Lower lobe of right lung (tissue), 2 donors: ENCODE data around the gene SMCO1. TPM values are rescaled to one million over a fixed set of nuclear protein-coding genes. Genes with fewer than 3 reads are reported as not detected.

Source experiments
- ATAC-seq, 2 donors: fragments of 200-7000 bp; cut with Tn5 transposase; one replicate each; pipeline ENCODE4 v1.9.1; 2020 to 2022; ENCODE audit warnings: mild to moderate bottlenecking in 2 of 2, moderate library complexity in 2 of 2
- DNase-seq: peaks from one replicate; pipeline ENCODE4 v3.0.0-alpha.2; 2020
- H3K27ac ChIP-seq: fragments of 200-600 bp; one replicate; pipeline ENCODE4 v1.8.0; 2022
- H3K27me3 ChIP-seq: fragments of 200-600 bp; one replicate; pipeline ENCODE4 v1.8.0; 2022; ENCODE audit warnings: low read depth
- H3K36me3 ChIP-seq: fragments of 200-600 bp; one replicate; pipeline ENCODE4 v1.8.0; 2022; ENCODE audit warnings: mild to moderate bottlenecking
- H3K4me1 ChIP-seq: fragments of 200-600 bp; one replicate; pipeline ENCODE4 v1.8.0; 2022
- H3K4me3 ChIP-seq: fragments of 200-600 bp; one replicate; pipeline ENCODE4 v1.8.0; 2022; ENCODE audit warnings: mild to moderate bottlenecking
- H3K9me3 ChIP-seq: fragments of 200-600 bp; one replicate; pipeline ENCODE4 v1.8.0; 2022
- CTCF ChIP-seq: fragments of 200-600 bp; IDR thresholded peaks from one replicate; pipeline ENCODE4 v1.8.0; 2022; ENCODE audit warnings: antibody characterized with exemption, mild to moderate bottlenecking
- intact Hi-C: fragments of 100-400 bp; cut with DNase I; formaldehyde crosslinking; loops from one replicate; pipeline ENCODE4 v1.11.0; 2022
- total RNA-seq: library from RNA; stranded (reverse); fragmentation: NEBNext Ultra II Directional; extraction: Animal tissue kit (Norgen Biotek cat#: 25700); gene quantifications from one replicate; pipeline ENCODE4 v1.2.1, GENCODE V29; 2021
- donor health status: DM: no; HTN: yes; CAD: no; lungs with severe emphysema.

Gene SMCO1
- total RNA-seq, 1 donor from 2014 or later = not detected

- no peak for DNase-seq
- TF ChIP-seq CTCF = no peak
- no peaks in the 10 kb centered on the region for H3K27me3 ChIP-seq
- intact Hi-C loops = no loop called here
- no peak for ATAC-seq
- peaks cover 35% of the 10 kb centered on the region for H3K9me3 ChIP-seq
- H3K4me1 ChIP-seq = no peaks in the 10 kb centered on the region
- H3K27ac ChIP-seq = no peak overlapping the region
- no peaks in the 10 kb centered on the region for H3K36me3 ChIP-seq
- no peak overlapping the region for H3K4me3 ChIP-seq
These were observed 4.6 kb upstream of the SMCO1 start for GRCh38 chr3:196519718-196520082.

- no peaks in the 10 kb centered on the region for H3K27me3 ChIP-seq
- no peaks in the 10 kb centered on the region for H3K4me1 ChIP-seq
- no peak overlapping the region for H3K4me3 ChIP-seq
- no peaks in the 10 kb centered on the region for H3K36me3 ChIP-seq
- peak; percentile 62 for TF ChIP-seq CTCF
- DNase-seq (peak; percentile 75), ATAC-seq (peak; percentile 74 to 85)
- H3K27ac ChIP-seq = no peak overlapping the region
- intact Hi-C loops = no loop called here
- H3K9me3 ChIP-seq = peaks cover 35% of the 10 kb centered on the region
These were observed 4.0 kb upstream of the SMCO1 start for GRCh38 chr3:196518966-196519717.

- H3K36me3 ChIP-seq = no peaks in the 10 kb centered on the region
- no peak for TF ChIP-seq CTCF
- H3K27me3 ChIP-seq = no peaks in the 10 kb centered on the region
- intact Hi-C loops = no loop called here
- ATAC-seq (no peak), DNase-seq (no peak)
- no peak overlapping the region for H3K4me3 ChIP-seq
- H3K9me3 ChIP-seq = peaks cover 35% of the 10 kb centered on the region
- no peak overlapping the region for H3K27ac ChIP-seq
- no peaks in the 10 kb centered on the region for H3K4me1 ChIP-seq
These were observed 2.8 kb upstream of the SMCO1 start for GRCh38 chr3:196517919-196518318.

GRCh38 chr3:196517162-196517800 is 2.1 kb upstream of the SMCO1 start:
- no peak for ATAC-seq

GRCh38 chr3:196514350-196514716 is 813 bp downstream of the SMCO1 start:
- ATAC-seq (no peak), DNase-seq (no peak)
- Histone ChIP-seq H3K27ac (no peak overlapping the region), H3K36me3 (no peaks in the 10 kb centered on the region), H3K27me3 (no peaks in the 10 kb centered on the region), H3K4me1 (no peaks in the 10 kb centered on the region), H3K9me3 (peaks cover 17% of the 10 kb centered on the region), H3K4me3 (no peak overlapping the region)
- intact Hi-C loops = no loop called here
- TF ChIP-seq CTCF = no peak

More at GRCh38 chr3:196517162-196517800, 2.1 kb upstream of the SMCO1 start:
- no peak for TF ChIP-seq CTCF
- H3K27me3 ChIP-seq = no peaks in the 10 kb centered on the region
- intact Hi-C loops = no loop called here
- no peaks in the 10 kb centered on the region for H3K4me1 ChIP-seq
- no peak overlapping the region for H3K27ac ChIP-seq
- peaks cover 35% of the 10 kb centered on the region for H3K9me3 ChIP-seq
- no peaks in the 10 kb centered on the region for H3K36me3 ChIP-seq
- H3K4me3 ChIP-seq = no peak overlapping the region
- no peak for DNase-seq
